Glomerular visceral epithelial cell (primary cell): ENCODE results near the gene DEPDC5.
A peak's percentile ranks its signal among the peaks of the same experiment; 100 is the strongest.
"Not testable (repeated sequence)": the region's sequence is repeated elsewhere in the genome, so short reads cannot be mapped to it uniquely, and the experiment has no call there.

ENCODE experiments used
- DNase-seq: peaks from one replicate; pipeline ENCODE4 v3.0.0-alpha.2; 2016; ENCODE audit errors: extremely low spot score

DEPDC5 gene

GRCh38 chr22:31749636-31750364, 4.0 kb upstream of the DEPDC5 start, which contains the start of gene PRR14L:
TSS of gene PRR14L (minus strand) at chr22:31750132. CDS start at chr22:31738860, 11,272 bp downstream.
- peak; percentile 95 for DNase-seq

- no peak for DNase-seq
Measured at GRCh38 chr22:31750365-31751284, 3.2 kb upstream of the DEPDC5 start.

- DNase-seq = no peak
Measured at GRCh38 chr22:31752096-31752847, 1.5 kb upstream of the DEPDC5 start.

- DNase-seq = peak; percentile 46
Measured at GRCh38 chr22:31753005-31753633, 700 bp upstream of the DEPDC5 start.

- no peak for DNase-seq
Measured at GRCh38 chr22:31754813-31755212, 994 bp downstream of the DEPDC5 start.

GRCh38 chr22:31757265-31757664, 3.4 kb downstream of the DEPDC5 start:
- DNase-seq = no peak

- DNase-seq = not testable (repeated sequence)
Measured at GRCh38 chr22:31758860-31759259, 5.0 kb downstream of the DEPDC5 start.

GRCh38 chr22:31764785-31765184, 11.0 kb downstream of the DEPDC5 start:
- DNase-seq = no peak

- DNase-seq = no peak
Measured at GRCh38 chr22:31768422-31769059, 14.7 kb downstream of the DEPDC5 start.

- no peak for DNase-seq
Measured at GRCh38 chr22:31773416-31773815, 19.6 kb downstream of the DEPDC5 start.

- DNase-seq = no peak
Measured at GRCh38 chr22:31776231-31776630, 22.4 kb downstream of the DEPDC5 start.

- no peak for DNase-seq
Measured at GRCh38 chr22:31789803-31790202, 36.0 kb downstream of the DEPDC5 start.

- DNase-seq = no peak
Measured at GRCh38 chr22:31790240-31790639, 36.4 kb downstream of the DEPDC5 start.

GRCh38 chr22:31799358-31799757, 45.5 kb downstream of the DEPDC5 start:
- DNase-seq = not testable (repeated sequence)

- DNase-seq = peak; percentile 1
Measured at GRCh38 chr22:31800065-31800464, 46.2 kb downstream of the DEPDC5 start.

GRCh38 chr22:31800861-31801260, 47.0 kb downstream of the DEPDC5 start:
- not testable (repeated sequence) for DNase-seq

- DNase-seq = no peak
Measured at GRCh38 chr22:31802575-31802974, 48.8 kb downstream of the DEPDC5 start.

- DNase-seq = no peak
Measured at GRCh38 chr22:31806751-31807150, 52.9 kb downstream of the DEPDC5 start.

GRCh38 chr22:31812977-31813605, 59.3 kb downstream of the DEPDC5 start:
- DNase-seq = no peak

GRCh38 chr22:31813898-31814297, 60.1 kb downstream of the DEPDC5 start:
- not testable (repeated sequence) for DNase-seq
